Activated T-helper 17 cell treated with anti-CD3 and anti-CD28 coated beads, Interleukin-2, amount 50 U/mL, for 72 hours (primary cell): ENCODE data around the gene SRXN1. TPM values are rescaled to one million over a fixed set of nuclear protein-coding genes. Genes with fewer than 3 reads are reported as not detected.

Experiments used
- ATAC-seq: fragments of 150-1000 bp; cut with Tn5 transposase; replicated peaks from 2 replicates; pipeline ENCODE4 v1.10.0; 2021; ENCODE audit warnings: mild to moderate bottlenecking, moderate library complexity
- H3K27ac Mint-ChIP-seq: one replicate; pipeline ENCODE4 v1.8.0; 2022; ENCODE audit warnings: mixed read lengths
- H3K27me3 Mint-ChIP-seq: one replicate; pipeline ENCODE4 v1.8.0; 2022; ENCODE audit warnings: mixed read lengths
- H3K36me3 Mint-ChIP-seq: one replicate; pipeline ENCODE4 v1.8.0; 2022; ENCODE audit warnings: low read depth, mild to moderate bottlenecking, mixed read lengths
- H3K4me1 Mint-ChIP-seq: one replicate; pipeline ENCODE4 v1.8.0; 2022; ENCODE audit warnings: mixed read lengths
- H3K4me3 Mint-ChIP-seq: one replicate; pipeline ENCODE4 v1.8.0; 2022; ENCODE audit warnings: mild to moderate bottlenecking, mixed read lengths
- H3K9me3 Mint-ChIP-seq: one replicate; pipeline ENCODE4 v1.8.0; 2022; ENCODE audit warnings: mixed read lengths
- total RNA-seq, 2 donors: library from RNA; stranded (reverse); gene quantifications; one replicate each; pipeline ENCODE4 v1.2.3, GENCODE V29; 2022

SRXN1 gene
- total RNA-seq, 2 donors from 2014 or later = 14.6 to 24.6 TPM

GRCh38 chr20:618980-619379, 34.0 kb downstream of the SRXN1 start:
- no peak for ATAC-seq
- Mint-ChIP-seq H3K4me3 (no peak overlapping the region), H3K4me1 (no peaks in the 10 kb centered on the region), H3K27me3 (peaks cover 35% of the 10 kb centered on the region), H3K36me3 (no peaks in the 10 kb centered on the region), H3K27ac (no peak overlapping the region), H3K9me3 (peaks cover 8% of the 10 kb centered on the region)

DNA sequence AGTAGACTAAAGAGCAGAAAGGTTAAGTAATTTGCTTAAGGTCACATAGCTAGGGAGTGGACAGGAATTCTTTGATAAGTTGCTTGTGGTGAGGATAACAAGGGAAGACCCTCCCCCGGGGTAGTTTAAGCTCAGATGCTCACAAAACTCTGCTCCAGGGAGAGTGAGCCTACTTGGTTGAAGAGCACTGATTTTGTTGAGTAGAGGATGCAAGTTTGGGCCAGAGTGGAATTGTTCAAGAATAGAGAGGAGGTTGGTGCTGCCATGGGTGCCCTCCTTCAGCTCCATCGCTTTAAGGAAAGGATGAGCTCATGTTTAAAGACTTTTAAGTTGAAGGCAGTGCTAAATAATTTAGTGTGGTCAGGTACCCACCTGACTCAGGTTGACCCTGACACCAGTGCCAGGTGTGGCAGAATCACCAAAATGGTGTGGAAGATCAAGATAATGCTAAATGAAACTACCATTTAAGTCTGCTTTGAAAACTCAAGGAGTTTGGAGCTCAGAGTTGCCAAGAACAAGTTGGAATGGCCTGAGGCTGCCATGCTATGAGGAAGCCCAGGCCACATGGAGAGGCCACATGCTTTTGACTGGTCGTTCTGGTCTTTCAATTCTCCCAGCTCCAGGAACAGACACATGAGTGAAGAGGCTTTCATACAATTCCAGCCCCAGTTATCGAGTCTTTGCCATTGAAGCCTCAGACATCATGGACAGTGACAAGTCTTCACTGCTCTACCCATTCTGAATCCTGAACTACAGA, 34.9 kb downstream of the SRXN1 start:
- peaks cover 42% of the 10 kb centered on the region for H3K27me3 Mint-ChIP-seq
- no peak for ATAC-seq

DNA sequence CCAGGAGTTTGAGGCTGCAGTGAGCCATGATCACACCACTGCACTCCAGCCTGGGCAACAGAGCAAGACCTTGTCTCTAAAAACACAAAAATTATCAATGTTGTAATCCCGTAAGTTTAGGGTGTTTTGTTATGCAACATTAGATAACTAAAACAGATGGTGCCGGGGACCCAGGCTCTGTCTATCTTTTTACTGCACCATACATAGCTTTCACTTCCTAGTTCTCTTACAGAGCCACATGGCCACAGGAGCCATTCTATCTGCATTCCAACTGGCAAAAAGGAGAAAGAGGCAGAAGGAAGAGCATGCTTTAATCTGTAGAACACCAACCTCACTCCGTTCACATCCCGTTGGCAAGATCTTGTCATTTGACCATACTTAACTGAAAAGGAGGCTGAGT, 37.5 kb downstream of the SRXN1 start:
- Mint-ChIP-seq H3K27me3 (peaks cover 47% of the 10 kb centered on the region), H3K36me3 (no peaks in the 10 kb centered on the region), H3K4me3 (no peak overlapping the region)

More for the DNA sequence above, 34.9 kb downstream of the SRXN1 start:
- Mint-ChIP-seq H3K27ac (no peak overlapping the region), H3K4me1 (no peaks in the 10 kb centered on the region), H3K36me3 (no peaks in the 10 kb centered on the region), H3K4me3 (no peak overlapping the region), H3K9me3 (peaks cover 8% of the 10 kb centered on the region)

GRCh38 chr20:611843-612185, 41.2 kb downstream of the SRXN1 start:
- ATAC-seq = no peak
- H3K27me3 Mint-ChIP-seq = peaks cover 43% of the 10 kb centered on the region
- no peaks in the 10 kb centered on the region for H3K9me3 Mint-ChIP-seq

More for the DNA sequence above, 37.5 kb downstream of the SRXN1 start:
- H3K27ac Mint-ChIP-seq = no peak overlapping the region
- H3K4me1 Mint-ChIP-seq = no peaks in the 10 kb centered on the region
- peaks cover 8% of the 10 kb centered on the region for H3K9me3 Mint-ChIP-seq
- ATAC-seq = no peak

GRCh38 chr20:611047-611842, 41.8 kb downstream of the SRXN1 start:
- Mint-ChIP-seq H3K27me3 (peaks cover 43% of the 10 kb centered on the region), H3K4me3 (no peak overlapping the region), H3K27ac (no peak overlapping the region), H3K9me3 (no peaks in the 10 kb centered on the region), H3K4me1 (no peaks in the 10 kb centered on the region), H3K36me3 (no peaks in the 10 kb centered on the region)
- no peak for ATAC-seq

More at GRCh38 chr20:611843-612185, 41.2 kb downstream of the SRXN1 start:
- no peak overlapping the region for H3K4me3 Mint-ChIP-seq
- no peaks in the 10 kb centered on the region for H3K36me3 Mint-ChIP-seq
- H3K4me1 Mint-ChIP-seq = no peaks in the 10 kb centered on the region
- no peak overlapping the region for H3K27ac Mint-ChIP-seq

DNA sequence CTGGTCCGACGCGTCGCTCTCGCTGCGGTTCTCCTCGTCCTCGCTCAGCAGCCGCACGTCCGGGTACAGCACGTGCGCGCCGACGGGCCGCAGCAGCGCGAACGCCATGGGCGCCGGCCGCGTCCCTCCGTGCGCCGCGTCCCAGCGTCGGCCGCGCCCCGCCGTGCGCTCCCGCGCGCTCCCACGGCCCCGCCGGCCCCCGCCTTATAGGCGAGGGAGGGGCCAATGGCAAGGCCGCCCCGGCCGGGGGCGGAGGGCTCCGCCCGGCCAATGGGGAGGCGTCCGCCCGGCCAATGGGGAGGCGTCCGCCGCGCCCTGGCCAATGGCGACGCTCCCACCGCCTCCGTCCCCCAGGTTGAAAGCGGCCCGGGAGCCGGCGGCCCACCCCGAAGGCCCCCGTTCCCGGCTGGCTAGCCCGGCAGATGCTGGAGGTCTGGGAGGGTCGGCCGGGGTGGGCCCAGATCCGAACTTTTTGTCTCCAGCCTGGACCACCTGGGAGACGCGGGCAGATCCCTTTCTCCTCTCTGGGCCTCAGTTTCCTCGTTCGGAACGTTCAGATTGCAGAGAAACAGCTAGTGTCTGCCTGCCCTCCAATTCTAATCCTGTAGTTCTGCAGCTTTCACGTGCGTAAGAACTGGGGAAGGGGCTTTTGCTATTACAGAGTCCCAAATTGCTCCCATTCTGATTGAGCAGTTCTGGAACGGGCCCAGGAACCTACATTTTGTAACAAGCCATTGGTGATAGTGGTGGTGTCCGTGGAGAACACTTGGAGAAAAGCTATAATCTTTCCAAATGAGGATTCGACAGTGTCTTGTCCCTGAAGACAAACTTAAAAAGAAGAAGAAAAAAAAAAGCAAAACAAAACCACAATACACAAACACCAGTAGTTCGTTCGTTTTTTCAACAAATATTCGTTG, 42.6 kb downstream of the SRXN1 start, which contains the start of gene TCF15:
Gene TCF15 (minus strand): TSS at position 180 of the 917 bp plus-strand sequence. CDS start 72 bp downstream, at position 108.
- ATAC-seq = peak; percentile 40
- no peak within 1 kb of the TSS for H3K27ac Mint-ChIP-seq
- H3K27me3 Mint-ChIP-seq = peaks cover 44% of the 10 kb centered on the region
- no peaks in the 10 kb centered on the region for H3K4me1 Mint-ChIP-seq
- H3K36me3 Mint-ChIP-seq = no peaks in the 10 kb centered on the region
- no peak within 1 kb of the TSS for H3K4me3 Mint-ChIP-seq
- no peaks in the 10 kb centered on the region for H3K9me3 Mint-ChIP-seq

DNA sequence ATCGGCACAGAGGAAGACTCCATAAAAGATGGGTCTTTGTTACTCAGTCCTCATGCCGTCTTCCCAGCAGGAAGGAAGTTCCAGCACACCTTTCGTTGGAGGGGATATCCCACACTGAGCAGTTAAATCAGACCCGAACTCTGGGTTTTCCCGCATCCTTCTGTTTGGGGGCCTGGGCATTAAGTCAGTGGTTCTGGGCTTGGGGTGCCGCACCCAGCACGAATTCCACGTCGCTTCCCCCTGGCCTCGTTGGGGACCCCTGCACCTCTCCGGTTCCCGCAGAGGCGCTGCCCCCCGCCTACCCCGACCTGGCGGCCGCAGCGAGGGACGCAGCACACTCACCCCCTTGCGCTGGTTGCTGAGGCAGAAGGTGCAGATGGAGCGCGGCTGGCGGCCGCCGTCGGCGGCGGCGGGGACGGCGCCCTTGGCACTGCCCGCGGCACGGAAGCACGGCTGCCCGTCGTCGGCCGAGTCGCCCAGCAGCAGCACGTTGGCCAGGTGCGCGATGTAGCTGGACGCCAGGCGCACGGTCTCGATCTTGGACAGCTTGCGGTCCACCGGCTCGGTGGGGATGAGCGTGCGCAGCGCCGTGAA, 43.5 kb downstream of the SRXN1 start:
- ATAC-seq = no peak
- no peak overlapping the region for H3K4me3 Mint-ChIP-seq
- peaks cover 43% of the 10 kb centered on the region for H3K27me3 Mint-ChIP-seq

GRCh38 chr20:608970-609369, 44.0 kb downstream of the SRXN1 start:
- Mint-ChIP-seq H3K27ac (no peak overlapping the region), H3K27me3 (peaks cover 42% of the 10 kb centered on the region), H3K36me3 (no peaks in the 10 kb centered on the region), H3K4me1 (no peaks in the 10 kb centered on the region), H3K4me3 (no peak overlapping the region), H3K9me3 (no peaks in the 10 kb centered on the region)
- ATAC-seq = no peak

More for the DNA sequence above, 43.5 kb downstream of the SRXN1 start:
- H3K27ac Mint-ChIP-seq = no peak overlapping the region
- H3K36me3 Mint-ChIP-seq = no peaks in the 10 kb centered on the region
- H3K9me3 Mint-ChIP-seq = no peaks in the 10 kb centered on the region
- no peaks in the 10 kb centered on the region for H3K4me1 Mint-ChIP-seq

DNA sequence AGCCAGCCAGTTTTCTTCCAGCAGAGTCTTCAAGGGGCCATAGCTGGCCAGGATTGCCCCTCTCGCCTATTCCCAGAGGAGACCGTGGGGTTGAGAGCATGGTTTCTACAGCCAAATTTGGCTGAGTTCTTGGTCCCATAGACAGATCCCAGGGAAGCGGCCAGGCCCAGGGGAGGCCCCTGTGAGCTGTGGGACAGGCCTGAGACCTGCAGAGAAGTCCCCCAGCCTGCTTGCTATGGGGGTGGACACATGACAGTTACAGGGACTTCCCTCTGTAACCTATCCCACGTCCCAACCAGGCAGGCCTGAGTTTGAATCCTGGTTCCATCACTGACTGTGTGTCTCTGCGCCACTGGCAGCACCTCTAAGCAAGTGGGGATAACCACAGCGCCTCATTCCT, 45.5 kb downstream of the SRXN1 start:
- H3K36me3 Mint-ChIP-seq = no peaks in the 10 kb centered on the region
- ATAC-seq = no peak

DNA sequence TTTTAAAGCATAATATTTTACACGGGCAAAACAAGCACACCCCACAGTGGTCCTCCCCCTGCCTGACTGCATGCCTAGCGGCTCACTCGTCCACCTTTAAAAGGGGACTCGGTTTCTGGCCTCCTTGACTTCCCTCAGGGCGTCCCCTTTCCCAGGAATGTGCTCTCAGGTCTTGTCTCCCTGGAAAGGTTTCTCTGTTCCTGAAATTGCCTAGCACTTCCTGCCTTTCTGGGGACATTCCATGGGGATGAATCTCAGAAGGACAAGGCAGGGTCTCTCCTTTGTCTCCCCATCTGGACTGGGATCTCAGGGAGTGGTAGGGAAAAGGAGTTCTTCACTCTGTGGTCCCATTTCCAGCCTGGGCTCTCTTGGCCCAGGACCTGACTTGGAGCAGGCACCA, 47.8 kb downstream of the SRXN1 start:
- no peak overlapping the region for H3K4me3 Mint-ChIP-seq
- H3K27me3 Mint-ChIP-seq = peaks cover 30% of the 10 kb centered on the region
- ATAC-seq = no peak
- H3K27ac Mint-ChIP-seq = no peak overlapping the region
- H3K4me1 Mint-ChIP-seq = no peaks in the 10 kb centered on the region
- H3K9me3 Mint-ChIP-seq = no peaks in the 10 kb centered on the region
- H3K36me3 Mint-ChIP-seq = no peaks in the 10 kb centered on the region

More for the DNA sequence above, 45.5 kb downstream of the SRXN1 start:
- Mint-ChIP-seq H3K27me3 (peaks cover 35% of the 10 kb centered on the region), H3K27ac (no peak overlapping the region), H3K4me3 (no peak overlapping the region), H3K4me1 (no peaks in the 10 kb centered on the region), H3K9me3 (no peaks in the 10 kb centered on the region)

GRCh38 chr20:603116-603640, 49.8 kb downstream of the SRXN1 start:
- Mint-ChIP-seq H3K4me1 (no peaks in the 10 kb centered on the region), H3K36me3 (no peaks in the 10 kb centered on the region), H3K27ac (no peak overlapping the region), H3K4me3 (no peak overlapping the region), H3K9me3 (no peaks in the 10 kb centered on the region), H3K27me3 (peaks cover 23% of the 10 kb centered on the region)
- ATAC-seq = no peak

DNA sequence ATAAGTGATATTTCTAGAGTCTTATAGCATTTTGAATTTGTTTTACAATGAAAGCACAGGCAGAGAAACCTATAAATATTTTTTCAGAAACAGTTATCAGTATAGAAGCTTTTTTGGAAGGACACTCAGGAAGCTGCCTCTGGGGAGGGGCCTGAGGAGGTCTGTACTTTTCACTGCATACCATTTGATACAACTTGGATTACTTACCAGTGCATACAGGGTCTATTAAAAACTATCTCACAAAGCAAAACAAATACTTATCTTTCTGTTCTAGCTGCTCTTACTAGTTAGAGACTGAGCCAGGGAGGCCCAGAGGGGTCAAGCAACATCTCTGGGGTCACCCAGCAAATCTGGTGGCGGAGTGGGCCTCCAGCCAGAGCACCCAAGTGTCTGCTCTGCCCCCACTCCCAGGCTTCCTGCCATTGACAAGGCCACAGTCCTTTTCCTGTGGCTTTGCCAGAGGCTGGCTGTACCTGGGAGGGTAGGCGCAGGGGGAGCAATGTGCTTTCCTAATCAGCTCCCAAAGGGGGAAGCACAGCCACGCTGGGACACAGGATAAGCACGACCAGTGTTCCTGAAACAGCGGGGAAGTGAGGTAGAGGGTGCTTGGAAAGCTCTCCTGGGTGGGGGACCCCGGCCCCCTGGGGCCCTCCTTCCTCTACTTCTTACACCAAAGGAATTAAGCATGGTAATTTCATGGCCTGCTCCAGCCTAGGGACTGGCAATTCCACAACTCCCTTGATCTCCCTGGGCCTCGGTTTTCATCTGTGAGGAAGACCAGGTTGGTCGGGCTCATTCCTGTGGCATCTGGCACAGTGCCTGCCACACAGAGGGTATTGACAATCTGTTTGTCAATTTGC, 50.7 kb downstream of the SRXN1 start:
- Mint-ChIP-seq H3K27me3 (peaks cover 17% of the 10 kb centered on the region), H3K36me3 (no peaks in the 10 kb centered on the region), H3K9me3 (no peaks in the 10 kb centered on the region), H3K4me1 (no peaks in the 10 kb centered on the region), H3K4me3 (no peak overlapping the region), H3K27ac (no peak overlapping the region)
- ATAC-seq = no peak

- Mint-ChIP-seq H3K36me3 (no peaks in the 10 kb centered on the region), H3K27me3 (peaks cover 17% of the 10 kb centered on the region), H3K4me1 (no peaks in the 10 kb centered on the region), H3K27ac (no peak overlapping the region), H3K4me3 (no peak overlapping the region), H3K9me3 (no peaks in the 10 kb centered on the region)
- no peak for ATAC-seq
These were observed 52.3 kb downstream of the SRXN1 start for GRCh38 chr20:600736-601135.
